ENCODE measurements around the gene SMIM32.
A peak's percentile ranks its signal among the peaks of the same experiment; 100 is the strongest.

Gene SMIM32

DNA sequence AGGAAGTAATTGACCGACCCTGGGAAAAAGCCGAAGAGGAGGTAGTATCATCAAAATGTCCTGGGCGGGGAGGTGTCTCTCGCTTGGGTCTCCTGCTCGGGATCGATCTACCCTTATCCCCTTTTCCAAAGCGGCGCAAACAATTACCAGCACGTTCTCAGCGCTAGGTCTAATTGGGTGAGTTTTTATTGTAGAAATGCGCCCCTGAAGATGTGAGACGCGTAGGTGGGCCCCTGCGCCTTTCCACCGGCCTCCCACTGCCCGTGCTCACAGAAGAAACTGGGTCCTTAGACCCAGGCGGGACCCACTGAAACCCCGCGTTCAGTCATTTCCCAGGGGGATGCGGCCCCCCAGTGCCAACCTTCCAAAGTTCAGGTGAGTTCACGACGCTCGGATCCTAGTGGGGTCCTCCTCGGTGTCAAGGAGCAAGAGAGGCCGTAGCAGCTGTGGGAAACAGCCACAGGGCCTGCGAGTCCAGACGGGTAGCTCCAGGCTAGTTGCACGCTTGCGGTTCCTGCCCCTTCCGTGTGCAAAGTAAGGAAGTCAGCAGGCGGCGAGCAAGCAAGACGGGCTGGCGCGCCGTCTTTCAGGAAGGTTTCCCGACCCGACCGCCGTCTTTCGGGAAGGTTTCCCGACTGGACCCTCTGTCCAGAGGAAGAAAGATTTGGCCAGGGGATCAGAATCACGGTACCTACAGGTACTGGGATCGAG, 1.5 kb downstream of the SMIM32 start:
- peak overlapping the region; percentile 34 for H3K4me3 ChIP-seq (replicated peaks; ENCODE audit: low read depth, low read length)
- no peak for TF ChIP-seq CTCF (IDR thresholded peaks at IDR 0.05; ENCODE audit: low read length, missing control alignments)
- DNase-seq (ENCODE audit: low read depth): peak; percentile 41

- no peak overlapping the region for H3K4me3 ChIP-seq (replicated peaks; ENCODE audit: low read depth, low read length)
- TF ChIP-seq CTCF (IDR thresholded peaks at IDR 0.05; ENCODE audit: low read length, missing control alignments): no peak
- DNase-seq (ENCODE audit: low read depth): no peak
Observed at GRCh38 chr5:136190904-136191303, 2.1 kb downstream of the SMIM32 start.

DNA sequence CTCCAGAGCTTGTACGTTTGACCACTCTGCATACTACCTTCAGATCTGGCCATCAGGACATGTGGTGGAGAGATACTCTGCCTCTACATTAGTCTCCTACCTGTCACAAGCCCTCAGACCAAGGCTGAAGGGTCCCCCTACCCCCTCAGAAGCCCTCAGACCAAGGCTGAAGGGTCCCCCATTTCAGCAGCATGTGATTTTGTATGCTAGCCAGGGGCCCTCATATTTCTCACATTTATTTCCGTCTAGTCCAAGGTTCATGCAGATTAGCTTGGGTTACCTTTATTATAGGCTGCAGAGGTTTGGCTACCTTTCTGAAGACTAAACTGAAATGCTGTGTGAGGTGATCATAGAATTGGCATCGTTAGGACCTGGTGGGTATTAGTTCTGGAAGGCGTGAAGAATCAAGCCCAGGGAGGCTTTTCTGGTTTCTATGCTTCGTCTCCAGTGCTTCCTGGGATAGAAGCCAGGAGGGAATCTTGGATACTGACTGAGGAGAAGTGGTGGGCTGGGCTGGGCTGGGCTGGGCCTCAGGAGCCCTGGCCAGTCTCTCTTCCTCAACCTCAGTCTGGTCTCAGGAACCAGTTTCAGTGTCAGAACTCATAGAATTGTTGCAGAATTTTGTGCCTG, 2.8 kb downstream of the SMIM32 start:
- H3K4me3 ChIP-seq (replicated peaks; ENCODE audit: low read depth, low read length): no peak overlapping the region
- TF ChIP-seq CTCF (IDR thresholded peaks at IDR 0.05; ENCODE audit: low read length, missing control alignments): no peak
- no peak for DNase-seq (ENCODE audit: low read depth)

DNA sequence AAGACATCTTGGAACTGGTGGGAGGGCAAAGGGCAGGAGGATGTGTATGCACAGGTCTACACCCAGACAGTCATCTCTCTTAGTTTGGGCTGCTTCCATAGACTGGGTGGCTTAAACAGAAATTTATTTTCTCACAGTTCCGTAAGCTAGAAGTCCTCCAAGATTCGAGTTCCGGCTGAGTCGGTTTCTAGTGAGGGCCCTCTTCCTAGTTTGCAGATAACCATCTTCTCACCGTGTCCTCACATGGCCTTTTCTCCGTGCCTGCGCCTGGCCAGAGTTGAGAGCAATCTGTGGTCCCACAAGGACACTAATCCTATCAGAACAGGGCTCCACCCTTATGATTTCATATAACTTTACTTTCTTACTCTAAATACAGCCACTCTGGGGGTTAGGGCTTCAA, 4.1 kb downstream of the SMIM32 start:
- H3K4me3 ChIP-seq (replicated peaks; ENCODE audit: low read depth, low read length): no peak overlapping the region
- TF ChIP-seq CTCF (IDR thresholded peaks at IDR 0.05; ENCODE audit: low read length, missing control alignments): no peak
- no peak for DNase-seq (ENCODE audit: low read depth)

DNA sequence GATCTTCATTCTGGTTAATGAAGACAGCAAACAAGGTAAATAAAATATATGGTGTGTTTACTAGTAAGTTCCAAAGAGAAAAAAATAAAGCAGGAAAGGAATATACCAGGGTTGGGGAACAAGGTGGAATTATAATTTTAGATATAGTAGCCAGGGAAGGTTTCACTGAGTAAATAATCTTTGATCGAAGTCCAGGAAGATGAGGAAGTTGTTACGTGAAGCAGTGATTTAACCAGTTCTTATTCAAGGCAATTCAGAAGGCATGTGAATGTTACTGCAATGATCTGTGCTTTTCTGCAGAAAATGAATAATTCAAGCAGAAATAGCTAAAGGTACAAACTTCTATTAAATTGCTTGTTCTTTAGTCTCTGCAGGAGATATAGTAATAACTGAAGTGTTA, 6.2 kb downstream of the SMIM32 start:
- no peak for TF ChIP-seq CTCF (IDR thresholded peaks at IDR 0.05; ENCODE audit: low read length, missing control alignments)
- no peak overlapping the region for H3K4me3 ChIP-seq (replicated peaks; ENCODE audit: low read depth, low read length)
- no peak for DNase-seq (ENCODE audit: low read depth)

- no peak for DNase-seq (ENCODE audit: low read depth)
- no peak for TF ChIP-seq CTCF (IDR thresholded peaks at IDR 0.05; ENCODE audit: low read length, missing control alignments)
Observed at GRCh38 chr5:136185974-136186665, 6.8 kb downstream of the SMIM32 start.

More at GRCh38 chr5:136185974-136186665, 6.8 kb downstream of the SMIM32 start:
- H3K4me3 ChIP-seq (replicated peaks; ENCODE audit: low read depth, low read length): no peak overlapping the region

Data from fibroblast of pulmonary artery (primary cell).